ENCODE results near the gene HOGA1. TPM values are rescaled to one million over a fixed set of nuclear protein-coding genes. Genes with fewer than 3 reads are reported as not detected.
A peak's percentile ranks its signal among the peaks of the same experiment; 100 is the strongest.

HOGA1 gene
- total RNA-seq, 4 donors from 2014 or later, result 0.27 to 11.2 (median 4.1) TPM

DNA sequence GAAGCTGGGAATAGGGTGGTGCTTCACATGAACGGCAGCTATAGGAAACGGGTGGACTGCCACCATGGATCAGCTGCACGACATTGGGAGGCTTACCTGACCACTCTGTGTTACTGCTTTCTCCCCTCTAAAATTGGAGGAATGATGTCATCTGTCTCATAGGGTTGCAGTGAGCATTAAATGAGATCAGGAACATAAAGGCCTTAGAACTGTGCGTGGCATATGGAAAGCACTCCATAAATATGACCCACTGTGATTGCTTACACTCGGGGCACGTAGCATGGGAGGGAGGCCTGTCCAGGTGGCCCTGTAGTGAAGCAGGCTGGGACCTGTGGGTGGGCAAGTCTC is 15.1 kb downstream of the HOGA1 start:
- H3K4me1 ChIP-seq, result peaks cover 60 to 77% of the 10 kb centered on the region in 2 donors
- no peaks in the 10 kb centered on the region for H3K36me3 ChIP-seq
- intact Hi-C loops (cut with DNase I; ENCODE audit: low total_unique reads) (no loop called here), in situ Hi-C loops (cut with MboI; ENCODE audit: low sequenced_read_pairs in 4 of 4) (no loop called here)
- no peak for DNase-seq
- no peaks in the 10 kb centered on the region for H3K27me3 ChIP-seq
- no peak for ATAC-seq
- no peaks in the 10 kb centered on the region for H3K9me3 ChIP-seq
- peak overlapping the region; percentile 88 to 94 (median 92) for H3K27ac ChIP-seq
- no peak overlapping the region for H3K4me3 ChIP-seq
- TF ChIP-seq CTCF (IDR thresholded peaks at IDR 0.05 in 4 of 5, conservative IDR thresholded peaks at IDR 0.05 in 1 of 5) (no peak), POLR2A (IDR thresholded peaks at IDR 0.05) (no peak)

GRCh38 chr10:97600616-97601015 is 16.4 kb downstream of the HOGA1 start:
- DNase-seq, result no peak
- H3K27ac ChIP-seq, result peak overlapping the region; percentile 88 to 94 (median 92)
- in situ Hi-C loops (cut with MboI; ENCODE audit: low sequenced_read_pairs in 4 of 4) (no loop called here), intact Hi-C loops (cut with DNase I; ENCODE audit: low total_unique reads) (no loop called here)
- no peak for ATAC-seq
- no peaks in the 10 kb centered on the region for H3K27me3 ChIP-seq
- peaks cover 56 to 70% of the 10 kb centered on the region in 2 donors for H3K4me1 ChIP-seq
- no peaks in the 10 kb centered on the region for H3K36me3 ChIP-seq
- H3K9me3 ChIP-seq, result no peaks in the 10 kb centered on the region
- H3K4me3 ChIP-seq, result peak overlapping the region in 1 of 4 donors; percentile 41
- TF ChIP-seq CTCF (IDR thresholded peaks at IDR 0.05 in 4 of 5, conservative IDR thresholded peaks at IDR 0.05 in 1 of 5) (no peak), POLR2A (IDR thresholded peaks at IDR 0.05) (no peak)

DNA sequence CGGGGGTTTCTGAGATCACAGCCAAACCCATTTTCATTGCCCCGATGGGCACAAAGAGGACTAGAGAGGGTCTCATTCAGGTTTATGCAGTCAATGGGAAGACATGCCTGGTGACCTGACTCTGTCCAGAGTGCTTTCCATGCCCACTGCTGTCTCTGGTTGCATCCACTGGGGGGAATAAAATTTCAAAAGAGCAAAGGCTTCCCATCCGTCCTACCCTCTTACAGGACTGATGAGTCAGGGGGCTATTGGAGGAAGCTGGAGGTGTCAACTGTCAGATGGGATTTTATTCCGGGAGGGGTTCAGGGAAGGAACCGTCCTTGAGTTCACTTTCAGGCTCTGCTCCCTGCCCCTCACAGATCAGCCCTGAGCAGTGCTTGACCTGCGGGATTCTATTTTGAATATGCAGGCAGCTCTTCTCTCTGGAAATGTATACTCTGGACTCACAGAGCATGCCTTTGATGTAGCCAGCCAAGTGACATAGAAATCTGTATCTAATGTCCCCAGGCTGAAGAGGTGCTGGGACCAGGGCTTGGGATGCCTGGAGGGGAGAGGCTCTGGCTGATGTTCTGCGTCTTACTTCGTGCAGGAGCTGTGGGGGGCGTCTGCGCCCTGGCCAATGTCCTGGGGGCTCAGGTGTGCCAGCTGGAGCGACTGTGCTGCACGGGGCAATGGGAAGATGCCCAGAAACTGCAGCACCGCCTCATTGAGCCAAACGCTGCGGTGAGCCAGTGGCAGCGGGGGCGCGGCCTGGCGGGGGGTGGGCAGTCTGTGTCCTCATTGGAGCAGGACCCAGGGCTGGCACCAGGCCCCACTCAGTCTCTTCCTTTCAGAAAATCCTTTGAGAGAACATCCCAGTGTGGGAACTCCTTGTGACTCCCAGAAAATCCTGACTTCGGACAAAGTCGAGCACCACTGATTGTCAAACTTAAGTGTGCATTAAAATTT is 17.4 kb downstream of the HOGA1 start:
- intact Hi-C loops (cut with DNase I; ENCODE audit: low total_unique reads) (no loop called here), in situ Hi-C loops (cut with MboI; ENCODE audit: low sequenced_read_pairs in 4 of 4) (no loop called here)
- no peaks in the 10 kb centered on the region for H3K27me3 ChIP-seq
- peak; percentile 58 to 72 for ATAC-seq
- TF ChIP-seq CTCF (IDR thresholded peaks at IDR 0.05 in 4 of 5, conservative IDR thresholded peaks at IDR 0.05 in 1 of 5) (peak in 1 of 5 experiments; percentile 28), POLR2A (IDR thresholded peaks at IDR 0.05) (no peak)
- DNase-seq, result peak; percentile 53 to 79
- no peaks in the 10 kb centered on the region for H3K36me3 ChIP-seq
- H3K9me3 ChIP-seq, result no peaks in the 10 kb centered on the region
- peaks cover 47 to 61% of the 10 kb centered on the region in 2 donors for H3K4me1 ChIP-seq
- H3K27ac ChIP-seq, result peak overlapping the region; percentile 88 to 94 (median 92)
- H3K4me3 ChIP-seq, result peak overlapping the region; percentile 15 to 41 (median 34)

DNA sequence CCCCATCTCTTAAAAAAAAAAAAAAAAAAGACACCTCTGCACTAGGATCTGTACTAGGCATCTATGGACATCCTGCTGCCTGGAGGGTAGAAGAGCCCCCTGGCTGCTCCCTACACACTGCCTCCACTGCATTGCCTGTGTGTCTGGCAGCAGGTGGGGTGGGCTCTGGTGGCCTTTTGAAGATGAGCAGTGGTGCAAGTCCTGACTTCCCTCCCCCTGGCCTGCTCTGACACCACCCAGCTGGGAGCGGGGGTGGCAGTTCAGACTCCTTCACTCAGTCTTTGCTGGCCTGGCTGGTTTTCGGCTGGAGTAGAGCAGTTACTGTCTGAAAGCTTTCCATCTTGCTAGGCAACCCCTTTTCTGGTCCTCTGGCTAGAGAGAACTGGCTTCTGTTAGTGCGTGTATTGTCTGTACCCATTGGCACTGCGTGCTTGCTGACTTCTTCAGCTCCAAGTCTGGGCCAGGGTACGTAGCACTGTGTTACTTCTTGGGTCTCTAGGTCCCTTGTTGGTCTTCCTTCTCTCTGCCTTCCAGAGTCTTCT is 23.0 kb downstream of the HOGA1 start:
- H3K36me3 ChIP-seq, result no peaks in the 10 kb centered on the region
- H3K27ac ChIP-seq, result no peak overlapping the region
- H3K9me3 ChIP-seq, result no peaks in the 10 kb centered on the region
- no peaks in the 10 kb centered on the region for H3K27me3 ChIP-seq
- no peak overlapping the region for H3K4me3 ChIP-seq
- intact Hi-C loops (cut with DNase I; ENCODE audit: low total_unique reads), result no loop called here
- in situ Hi-C loops (cut with MboI; ENCODE audit: low sequenced_read_pairs in 4 of 4), result no loop called here
- DNase-seq, result no peak
- H3K4me1 ChIP-seq, result peaks cover 28 to 32% of the 10 kb centered on the region in 2 donors
- no peak for ATAC-seq
- TF ChIP-seq CTCF (IDR thresholded peaks at IDR 0.05 in 4 of 5, conservative IDR thresholded peaks at IDR 0.05 in 1 of 5) (no peak), POLR2A (IDR thresholded peaks at IDR 0.05) (no peak)
